CD4-positive, alpha-beta T cell treated with Interleukin-1 beta for 1 hour (primary cell): ENCODE results near the gene PCNA.
"Not testable (repeated sequence)": the region's sequence is repeated elsewhere in the genome, so short reads cannot be mapped to it uniquely, and the experiment has no call there.

ENCODE experiments used
- DNase-seq, 2 donors: peaks; one replicate each; pipeline ENCODE4 v3.0.0-alpha.2; 2020 to 2022

Gene PCNA

GRCh38 chr20:5095931-5096330, 23.8 kb downstream of the PCNA start:
- no peak for DNase-seq

GRCh38 chr20:5095454-5095853, 24.3 kb downstream of the PCNA start:
- DNase-seq: no peak

- DNase-seq: no peak
These were observed 26.9 kb downstream of the PCNA start for GRCh38 chr20:5092765-5093339.

GRCh38 chr20:5091902-5092301, 27.9 kb downstream of the PCNA start:
- no peak for DNase-seq

- peak; percentile 27 to 43 for DNase-seq
These were observed 29.6 kb downstream of the PCNA start for GRCh38 chr20:5090191-5090590.

GRCh38 chr20:5088688-5089087, 31.1 kb downstream of the PCNA start:
- no peak for DNase-seq

GRCh38 chr20:5085380-5085779, 34.4 kb downstream of the PCNA start:
- peak in 1 of 2 donors; percentile 27 for DNase-seq

- peak in 1 of 2 donors; percentile 63 for DNase-seq
These were observed 39.3 kb downstream of the PCNA start for GRCh38 chr20:5080384-5080877.

- DNase-seq: peak; percentile 80 to 82
These were observed 41.3 kb downstream of the PCNA start for GRCh38 chr20:5078399-5078958.

- DNase-seq: peak in 1 of 2 donors; percentile 18
These were observed 41.9 kb downstream of the PCNA start for GRCh38 chr20:5077761-5078387.

- not testable (repeated sequence) for DNase-seq
These were observed 42.8 kb downstream of the PCNA start for GRCh38 chr20:5076913-5077312.

- no peak for DNase-seq
These were observed 45.5 kb downstream of the PCNA start for GRCh38 chr20:5074232-5074674.

GRCh38 chr20:5073660-5074231, 46.0 kb downstream of the PCNA start:
- no peak for DNase-seq

GRCh38 chr20:5072756-5073659, 46.8 kb downstream of the PCNA start:
- peak in 1 of 2 donors; percentile 46 for DNase-seq

GRCh38 chr20:5071942-5072341, 47.8 kb downstream of the PCNA start:
- not testable (repeated sequence) for DNase-seq

- DNase-seq: no peak
These were observed 49.2 kb downstream of the PCNA start for GRCh38 chr20:5070570-5070969.

- no peak for DNase-seq
These were observed 49.7 kb downstream of the PCNA start for GRCh38 chr20:5070081-5070480.

GRCh38 chr20:5069141-5069806, 50.5 kb downstream of the PCNA start:
- no peak for DNase-seq

- DNase-seq: no peak
These were observed 51.7 kb downstream of the PCNA start for GRCh38 chr20:5067877-5068645.

GRCh38 chr20:5065879-5066383, 53.8 kb downstream of the PCNA start:
- DNase-seq: peak in 1 of 2 donors; percentile 85
